DMS153 (cell line): ENCODE data around the gene MAPKAPK3.

ENCODE experiments used
- DNase-seq: peaks from one replicate; lab custom pipeline; 2025; lab: John Stamatoyannopoulos, UW

The MAPKAPK3 gene

DNA sequence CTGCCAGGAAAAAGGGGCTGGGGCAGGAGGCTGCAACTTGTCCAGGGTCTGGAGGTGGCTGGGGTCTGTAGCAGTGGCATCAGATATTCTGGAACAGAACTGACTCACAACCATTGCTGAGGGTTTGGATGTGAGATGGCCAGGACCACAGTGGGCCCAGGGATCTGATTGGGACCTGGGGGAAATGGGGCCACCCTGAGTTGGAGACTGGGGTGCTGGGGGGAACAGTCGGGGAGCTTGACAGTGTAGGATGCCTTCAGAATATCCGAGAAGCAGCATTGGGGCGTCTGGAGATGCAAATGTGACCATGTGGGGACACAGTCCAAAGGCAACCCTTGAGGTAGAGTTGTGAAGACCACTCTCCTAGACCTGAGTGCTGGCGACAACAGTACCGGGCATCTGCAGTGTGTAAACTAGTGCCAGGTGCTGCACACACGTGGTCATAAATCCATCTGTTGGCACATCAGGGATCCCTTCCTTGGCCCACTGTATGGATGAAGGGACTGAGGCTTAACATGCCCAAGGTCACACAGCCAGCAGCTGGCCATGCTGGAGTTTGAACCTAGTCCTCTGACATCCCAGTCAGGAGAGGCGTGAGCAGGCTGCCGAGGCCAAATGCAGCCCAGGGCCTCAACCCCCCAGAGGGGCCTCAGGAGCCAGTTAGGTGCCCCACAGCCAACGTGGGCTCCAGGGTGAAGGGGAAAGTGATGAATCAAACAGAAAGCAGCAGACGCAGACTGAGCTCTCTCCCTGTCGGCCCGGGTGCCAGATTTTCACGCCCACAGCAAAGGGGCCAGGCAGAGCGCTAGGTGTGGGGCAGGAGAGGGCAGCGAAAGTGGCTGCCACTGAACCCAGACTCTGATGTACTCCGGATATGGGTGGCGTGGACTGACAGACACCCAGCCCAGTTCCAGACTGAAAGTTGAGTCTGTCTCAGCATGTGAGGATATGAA is 28.9 kb upstream of the MAPKAPK3 start:
- no peak for DNase-seq

DNA sequence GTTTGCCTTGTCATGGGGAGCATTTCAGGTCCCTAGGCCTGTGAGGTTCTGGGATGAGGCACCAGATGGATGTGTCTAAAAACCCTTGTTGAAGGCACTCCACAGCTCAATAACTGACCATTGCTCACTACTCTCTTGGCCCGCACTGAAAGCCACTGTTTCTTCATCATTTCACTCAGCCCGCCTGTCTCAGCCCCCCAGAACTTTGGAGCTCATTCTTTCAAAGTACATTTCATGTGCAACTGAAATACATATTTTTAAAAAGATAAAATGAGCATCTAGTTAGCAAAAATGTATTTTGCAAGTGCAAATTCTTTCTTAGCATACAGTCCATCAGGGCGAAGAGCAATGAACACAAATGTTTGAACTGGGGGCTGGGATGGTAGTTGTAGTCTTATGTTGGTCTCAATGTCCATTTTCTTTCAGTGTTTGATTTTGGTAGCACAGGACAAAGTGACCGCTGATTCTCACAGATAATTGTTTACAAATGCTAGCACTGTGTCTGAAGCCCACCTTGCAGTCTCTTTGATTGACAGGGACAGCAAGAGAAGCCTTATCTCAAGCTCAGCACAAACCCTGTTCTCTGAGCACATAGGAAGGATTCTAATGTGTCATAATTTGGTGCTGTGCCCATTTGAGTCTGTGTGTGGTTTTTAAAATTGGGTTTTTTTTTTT is 28.1 kb upstream of the MAPKAPK3 start:
- no peak for DNase-seq

DNA sequence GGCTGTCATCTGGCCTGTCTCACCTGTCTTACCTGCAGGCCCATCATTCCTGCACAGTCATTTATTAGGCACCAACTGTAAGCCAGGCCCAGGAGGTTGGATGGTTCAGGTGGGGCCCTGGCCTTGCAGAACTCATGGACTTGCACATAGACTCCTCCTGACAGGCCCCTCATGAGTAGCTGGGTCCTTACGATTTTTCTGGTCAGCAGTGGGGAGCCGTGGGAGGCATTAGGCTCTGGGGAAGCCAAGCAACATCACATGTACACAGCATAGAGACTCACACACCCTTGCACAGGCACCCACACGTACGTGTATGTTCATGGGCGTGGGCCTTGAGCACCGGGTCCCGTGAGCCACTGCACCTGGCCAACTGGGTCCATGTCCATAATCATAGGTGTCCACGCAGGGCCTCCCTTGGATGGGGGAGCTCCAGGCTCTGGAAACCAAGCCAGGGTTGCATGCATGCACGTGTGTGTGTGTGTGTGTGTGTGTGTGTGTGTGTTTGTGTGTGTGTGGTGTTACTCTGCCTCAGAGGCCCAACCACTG is 25.7 kb upstream of the MAPKAPK3 start:
- no peak for DNase-seq

DNA sequence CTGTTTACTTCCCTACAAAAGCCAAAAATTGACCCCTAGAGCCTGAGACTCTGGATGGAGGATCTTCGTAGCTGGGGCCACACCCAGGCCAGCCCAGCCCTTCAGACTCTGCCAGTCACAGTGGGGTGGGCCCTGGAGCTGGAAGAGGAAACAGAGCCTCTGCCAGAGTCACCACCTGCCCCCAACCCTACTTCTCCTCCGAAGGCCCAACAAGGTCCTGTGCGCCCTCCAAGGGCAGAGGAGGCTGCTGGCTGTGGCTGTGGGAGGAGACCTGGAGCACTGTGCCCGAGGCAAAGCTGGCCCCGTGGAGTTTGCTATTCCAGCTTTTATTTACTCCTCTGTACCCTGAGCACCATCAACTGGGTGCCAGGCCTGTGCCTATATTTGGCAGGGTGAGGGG is 24.4 kb upstream of the MAPKAPK3 start:
- DNase-seq: no peak

DNA sequence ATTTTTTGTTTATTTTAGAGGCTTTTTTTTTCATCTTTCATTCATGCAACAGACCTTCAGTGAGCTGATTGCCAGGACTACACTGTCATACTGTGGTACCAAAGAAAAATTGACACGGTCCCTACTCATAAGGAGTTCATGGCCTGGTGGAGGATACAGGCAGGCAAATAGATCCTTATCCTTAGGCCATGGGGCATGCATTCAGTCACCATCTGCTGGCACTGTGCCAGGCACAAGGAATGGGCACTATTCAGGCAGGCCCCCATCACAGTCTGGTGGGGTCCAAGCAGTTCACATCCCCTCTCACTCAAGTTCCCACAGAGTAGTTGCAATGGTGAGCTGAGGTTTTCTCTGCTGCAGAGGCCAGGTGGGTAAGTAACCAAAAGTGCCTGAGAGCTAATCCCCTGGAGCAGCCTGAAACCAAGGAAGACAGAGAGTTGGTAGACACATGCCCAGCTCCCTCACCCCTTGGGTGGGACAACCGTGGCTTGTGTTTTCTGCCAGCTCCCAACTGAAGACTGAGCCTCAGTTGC is 22.6 kb upstream of the MAPKAPK3 start:
- no peak for DNase-seq

DNA sequence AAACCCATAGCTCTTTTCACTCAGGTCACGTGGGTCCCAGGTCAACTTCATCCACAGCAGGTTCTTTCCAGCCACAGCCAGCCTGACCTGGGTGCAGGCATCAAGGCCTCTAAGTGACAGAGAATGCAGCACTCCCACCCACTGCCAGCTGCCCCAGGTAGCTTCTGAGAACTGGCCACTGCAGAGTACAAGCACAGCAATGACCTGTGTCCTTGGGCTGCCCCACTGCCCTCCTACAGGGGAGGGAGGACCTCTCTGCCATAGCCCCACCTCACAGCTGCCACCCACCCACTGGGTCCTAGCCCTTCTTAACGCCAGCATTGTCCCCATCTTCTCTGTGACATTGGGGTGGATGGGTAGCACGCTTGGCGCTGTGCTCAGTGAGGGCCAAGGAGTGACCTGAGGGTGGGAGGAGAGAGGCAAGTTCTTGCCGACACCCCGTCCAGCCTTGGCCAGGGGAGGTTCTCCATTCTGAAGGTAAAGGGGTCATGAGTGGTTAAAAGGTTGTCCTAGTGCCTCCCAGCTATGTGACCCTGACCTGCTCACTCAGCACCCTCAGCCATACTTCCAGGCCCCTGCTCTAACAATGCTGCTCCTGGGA is 17.7 kb upstream of the MAPKAPK3 start:
- no peak for DNase-seq

DNA sequence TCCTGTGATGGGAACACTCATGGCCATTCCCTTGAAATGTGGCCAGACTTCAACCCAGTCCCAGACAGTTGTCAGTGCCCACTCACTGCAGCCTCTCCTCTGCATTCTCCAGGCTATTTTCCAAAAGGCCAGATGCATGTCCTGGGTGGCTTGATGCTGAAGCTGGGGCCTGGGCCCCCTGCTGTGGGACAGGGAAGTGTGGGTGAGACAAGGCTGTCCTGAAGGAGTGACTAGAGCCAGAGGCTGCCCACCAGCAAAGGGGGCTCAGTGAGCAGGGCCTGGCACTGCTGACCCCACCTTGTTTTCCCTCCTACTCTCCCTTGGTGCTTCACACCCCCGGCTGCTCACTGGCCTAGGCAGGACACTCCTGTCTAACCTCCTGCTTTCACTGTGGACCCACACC is 17.2 kb upstream of the MAPKAPK3 start:
- DNase-seq: no peak

DNA sequence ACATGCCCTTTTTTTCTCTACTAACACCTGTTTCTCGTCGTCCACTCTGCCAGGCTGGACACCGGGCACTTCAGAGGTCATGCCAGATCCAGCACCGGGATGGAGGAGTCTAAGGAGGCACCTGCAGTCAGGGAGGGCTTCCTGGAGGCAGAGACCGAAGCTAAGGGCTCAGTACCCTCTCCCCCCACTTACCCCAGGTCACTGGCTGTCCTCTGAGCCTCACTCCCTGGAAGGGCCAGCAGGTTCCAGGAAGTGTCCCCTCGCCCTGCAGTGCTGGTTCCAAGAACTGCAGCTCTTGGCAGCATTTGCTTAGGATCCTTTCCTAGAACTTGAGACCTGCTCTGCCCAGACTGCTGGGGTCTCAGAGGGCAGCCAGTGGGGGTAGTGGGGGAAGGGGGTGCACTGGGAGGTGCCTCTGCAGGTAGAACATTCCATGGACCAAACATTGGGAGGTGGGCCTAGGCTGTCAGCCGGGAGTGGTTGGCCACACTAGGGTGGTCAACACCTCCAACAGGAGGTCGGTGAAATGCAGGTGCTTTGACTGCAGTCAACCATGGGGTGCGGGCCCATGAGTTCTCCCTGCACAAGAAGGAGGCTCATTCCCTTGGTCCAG is 16.7 kb upstream of the MAPKAPK3 start:
- DNase-seq: no peak

DNA sequence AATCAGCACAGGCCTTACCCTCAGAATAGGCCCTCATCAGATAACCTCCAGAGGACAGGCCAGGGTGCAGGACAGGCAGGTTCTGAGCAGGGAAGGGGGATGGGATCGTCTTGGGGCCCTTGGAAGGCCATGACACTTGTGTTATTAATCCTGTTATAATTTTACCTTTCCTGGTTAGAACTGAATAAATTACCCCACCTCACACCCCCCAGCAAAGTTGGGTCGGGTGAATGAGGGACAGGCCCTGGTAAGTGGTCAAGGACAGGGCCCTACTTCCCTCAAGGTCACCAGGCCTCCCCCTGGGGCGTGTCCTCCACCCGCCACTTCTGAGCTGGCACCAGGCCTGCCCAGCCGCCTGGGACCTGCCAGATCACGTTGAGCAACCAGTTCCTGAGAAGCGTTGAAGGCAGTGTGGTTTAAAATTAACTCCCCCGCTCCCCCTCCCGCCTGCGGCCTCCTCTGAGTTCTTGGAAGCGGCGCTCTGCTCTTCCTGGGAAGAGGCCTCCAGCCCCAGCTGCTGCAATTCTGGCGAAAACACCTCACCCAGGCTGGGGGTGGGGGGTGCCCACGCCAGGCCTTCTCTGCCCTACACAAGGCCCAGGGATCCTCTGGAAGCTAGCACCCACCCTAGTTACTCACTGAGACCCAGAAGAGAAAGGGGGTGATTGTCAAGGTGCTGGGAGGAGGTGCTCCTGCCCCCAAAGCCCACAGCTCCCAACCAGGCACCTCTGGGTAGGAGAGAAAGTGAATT is 15.9 kb upstream of the MAPKAPK3 start:
- DNase-seq: peak; percentile 83

DNA sequence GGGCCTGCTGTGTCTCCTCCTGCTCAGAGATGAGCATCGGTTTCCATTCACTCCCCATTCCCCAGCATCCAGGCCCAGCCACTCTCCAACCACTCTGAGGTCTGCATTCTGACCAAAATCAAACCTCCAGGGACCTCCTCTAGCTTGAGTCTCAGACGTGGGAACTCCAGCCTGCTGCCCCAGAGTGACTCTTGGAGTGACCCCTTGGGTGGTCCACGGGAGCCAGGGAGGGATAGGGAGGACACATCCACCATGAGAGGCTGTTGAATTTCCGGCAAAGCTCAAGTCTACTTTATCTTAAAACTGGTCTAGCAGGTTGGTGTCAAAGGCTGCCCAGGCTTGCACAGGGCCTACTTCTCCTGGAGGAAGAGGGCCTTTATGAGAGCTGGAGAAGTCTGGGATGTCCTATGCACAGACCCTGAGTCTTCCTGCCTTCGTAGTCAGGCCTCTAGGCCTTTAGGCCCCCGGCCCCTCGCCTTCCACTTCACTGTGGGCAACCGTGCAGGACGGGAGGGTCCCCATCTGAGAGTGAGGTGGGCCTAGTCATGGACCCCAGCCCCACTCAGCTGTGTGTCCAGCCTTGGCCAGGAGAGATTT is 14.3 kb upstream of the MAPKAPK3 start:
- peak; percentile 6 for DNase-seq

DNA sequence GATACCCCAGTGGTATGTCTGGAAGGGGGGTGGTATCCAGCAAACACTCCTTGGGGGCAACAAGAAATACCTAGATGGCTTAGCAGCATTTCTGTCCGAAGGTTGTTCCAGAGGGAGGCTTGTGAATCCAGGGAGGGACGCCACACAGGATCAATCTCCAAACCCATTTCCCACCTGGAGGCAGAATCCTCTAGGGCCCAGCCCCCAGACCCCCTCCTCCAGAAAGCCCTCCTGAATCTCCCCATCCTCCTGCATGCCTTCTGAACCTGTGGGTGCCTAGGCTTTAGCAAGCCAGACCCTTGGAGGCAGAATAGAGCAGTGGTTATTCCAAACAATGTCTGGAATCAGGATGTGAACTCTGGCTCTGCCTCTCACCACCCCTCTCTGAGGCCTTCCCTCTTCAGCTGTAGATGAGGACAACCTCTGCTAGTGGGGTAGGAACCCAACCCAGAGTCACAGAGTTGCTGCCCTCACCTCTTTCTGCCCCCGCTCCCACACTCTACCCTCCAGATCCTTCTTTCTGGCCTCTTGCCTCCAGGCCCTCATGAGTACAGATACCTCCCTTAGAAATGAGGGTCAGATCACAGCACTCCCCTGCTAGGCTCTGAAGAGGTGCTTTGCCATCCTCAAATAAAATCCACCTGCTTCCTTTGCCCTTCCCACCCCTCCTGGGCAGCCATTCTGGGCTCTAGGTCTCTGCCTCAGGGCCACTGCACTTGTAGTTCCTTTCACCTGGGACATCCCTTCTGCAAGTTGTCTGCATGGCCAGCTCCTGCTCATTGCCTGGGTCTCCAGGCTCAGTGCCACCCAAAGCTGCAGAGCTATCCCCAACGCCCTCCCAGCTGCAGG is 13.5 kb upstream of the MAPKAPK3 start:
- no peak for DNase-seq

DNA sequence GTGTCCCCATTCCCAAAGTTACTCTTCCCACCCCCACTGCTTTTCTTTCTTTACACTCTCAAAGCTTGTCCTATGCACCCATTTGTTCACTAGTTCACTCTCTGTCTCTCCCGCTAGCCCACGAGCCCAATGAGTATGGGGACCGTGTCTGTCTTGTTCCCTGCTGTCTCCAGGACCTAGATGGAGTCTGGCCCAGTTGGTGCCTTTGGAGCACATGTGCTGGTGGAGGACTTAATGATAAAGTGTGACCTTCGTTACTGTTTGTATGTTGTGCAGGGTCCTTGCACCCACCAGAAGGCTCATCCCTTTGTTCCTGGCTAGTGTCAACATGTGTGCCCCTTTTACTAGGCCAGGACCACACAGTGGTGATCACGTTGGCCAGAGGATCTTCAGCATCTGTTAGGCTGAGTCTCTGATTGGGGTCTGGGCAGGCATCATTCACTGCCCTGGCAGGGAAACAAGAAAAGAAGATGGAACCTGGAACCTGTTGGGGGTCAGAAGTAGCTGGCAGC is 12.8 kb upstream of the MAPKAPK3 start:
- DNase-seq: no peak

DNA sequence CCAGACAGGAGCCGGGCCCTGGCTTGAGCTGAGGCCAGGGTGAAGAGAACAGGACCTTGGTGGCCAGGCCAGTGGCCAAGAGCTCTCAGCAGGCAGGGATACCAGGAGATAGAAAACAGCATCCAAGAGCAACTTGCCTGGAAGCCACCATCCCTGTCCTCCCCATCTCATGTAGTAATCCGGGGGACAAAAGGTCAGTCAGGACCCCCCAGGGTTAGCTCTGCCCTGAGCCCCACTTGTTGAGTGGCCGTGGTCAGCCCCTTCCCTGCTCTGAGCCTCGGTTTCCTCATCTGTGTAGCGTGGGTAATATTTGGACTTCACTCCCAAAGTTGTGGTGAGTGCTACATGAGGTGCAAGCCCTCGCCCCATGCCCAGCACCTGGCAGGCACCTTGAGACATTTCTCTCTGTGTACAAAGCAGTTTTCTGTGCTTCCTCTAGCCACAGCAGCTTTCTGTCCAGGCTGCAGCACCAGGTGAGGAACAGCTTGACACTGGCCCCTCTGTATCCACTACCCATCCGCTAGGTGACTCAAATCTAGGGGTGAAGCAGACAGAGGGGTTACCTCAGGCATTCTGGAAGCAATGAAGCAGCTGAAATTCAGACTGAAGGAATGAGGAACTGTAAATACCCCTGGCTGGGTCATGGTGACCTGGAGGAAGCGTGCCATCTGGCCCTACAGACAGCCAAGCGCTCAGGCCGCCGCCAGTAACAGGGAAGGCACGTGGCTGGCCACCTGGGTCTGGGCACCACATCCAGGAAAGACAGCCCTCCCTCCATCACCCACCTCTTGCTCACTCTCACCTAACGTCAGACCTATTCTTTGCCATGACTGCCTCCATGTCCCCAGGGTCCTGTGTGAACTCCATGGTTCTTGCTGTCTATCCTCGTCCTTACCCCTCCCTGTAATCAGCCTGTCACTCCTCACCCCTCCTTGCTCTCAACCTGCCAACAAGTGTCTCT is 12.0 kb upstream of the MAPKAPK3 start:
- no peak for DNase-seq

DNA sequence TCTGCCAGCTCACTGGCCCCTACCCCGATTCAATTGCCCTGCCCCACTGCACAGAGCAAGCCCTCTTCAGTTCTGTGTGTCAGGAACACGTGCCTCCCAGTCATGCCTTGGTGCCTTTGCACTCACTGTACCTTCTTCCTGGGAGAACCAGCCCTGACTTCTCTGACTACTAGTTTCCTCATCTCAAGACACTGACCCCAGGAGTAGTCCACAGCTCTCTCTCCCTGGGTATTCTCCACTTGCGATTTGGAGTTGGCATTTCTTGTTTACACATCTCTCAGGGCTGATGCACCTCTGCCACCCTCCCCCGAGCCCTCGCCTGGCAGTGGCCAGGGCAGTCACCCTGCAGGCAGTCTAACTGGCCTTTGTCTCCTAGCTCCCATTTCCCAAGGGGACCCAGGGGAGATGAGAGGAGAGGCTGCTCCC is 11.0 kb upstream of the MAPKAPK3 start:
- DNase-seq: peak; percentile 14

DNA sequence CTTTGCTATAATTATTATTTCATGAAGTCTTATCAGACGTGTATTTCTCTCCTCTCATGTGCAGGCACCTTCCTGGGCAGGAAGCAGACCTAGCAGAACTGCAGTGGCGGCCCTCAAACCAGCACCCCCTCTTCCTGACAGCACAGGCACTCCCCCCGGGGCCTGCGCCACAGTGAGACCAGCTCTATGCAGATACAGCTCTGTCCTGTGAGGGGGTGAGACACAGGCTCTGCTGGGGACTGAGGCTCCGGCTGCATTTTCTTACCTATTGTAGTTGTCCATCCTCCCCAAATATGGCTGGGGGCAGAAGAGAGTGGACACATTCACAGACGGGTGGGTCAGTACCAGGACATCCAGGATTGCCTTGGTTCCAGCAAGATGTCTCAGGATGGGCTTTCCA is 10.4 kb upstream of the MAPKAPK3 start:
- DNase-seq: no peak

DNA sequence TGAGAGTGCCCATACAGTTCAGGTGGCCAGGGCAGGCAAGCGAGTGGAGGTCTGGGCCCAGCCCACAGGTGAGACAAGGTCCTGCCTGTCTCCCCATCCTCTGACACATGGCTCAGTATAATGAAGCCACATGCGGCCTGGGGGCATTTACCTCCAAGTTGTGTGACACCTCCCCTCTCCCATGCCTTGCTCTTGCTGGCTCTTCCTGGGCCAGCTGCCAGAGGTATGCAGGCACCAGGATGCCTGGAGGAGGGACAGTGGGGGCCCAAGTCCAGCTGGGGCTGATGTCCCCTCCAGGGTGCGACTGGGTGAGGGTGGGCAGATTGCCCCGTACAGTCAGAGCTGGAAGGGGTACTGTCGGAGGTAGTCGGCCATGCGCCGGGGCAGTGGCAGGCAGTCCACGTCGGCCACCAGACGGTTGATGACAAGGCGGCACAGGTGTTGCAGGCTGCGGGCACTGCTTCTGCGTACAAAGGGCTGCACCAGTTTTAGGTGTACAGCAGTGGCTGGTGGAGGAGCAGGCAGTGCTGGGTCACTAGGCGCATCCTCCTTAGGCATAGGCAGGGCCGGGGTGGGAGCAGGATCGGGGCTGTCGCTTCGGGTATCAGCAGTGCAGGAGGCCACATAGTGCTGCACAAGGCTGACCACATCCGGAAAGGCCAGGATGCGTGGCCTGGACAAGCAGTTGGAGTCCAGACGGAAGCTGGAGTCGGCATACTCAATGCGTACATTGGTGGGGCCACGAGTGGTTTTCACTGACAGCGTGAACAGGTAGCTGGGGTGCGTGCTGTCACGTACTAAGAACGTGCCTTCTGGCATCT is 9.5 kb upstream of the MAPKAPK3 start:
- DNase-seq: no peak

DNA sequence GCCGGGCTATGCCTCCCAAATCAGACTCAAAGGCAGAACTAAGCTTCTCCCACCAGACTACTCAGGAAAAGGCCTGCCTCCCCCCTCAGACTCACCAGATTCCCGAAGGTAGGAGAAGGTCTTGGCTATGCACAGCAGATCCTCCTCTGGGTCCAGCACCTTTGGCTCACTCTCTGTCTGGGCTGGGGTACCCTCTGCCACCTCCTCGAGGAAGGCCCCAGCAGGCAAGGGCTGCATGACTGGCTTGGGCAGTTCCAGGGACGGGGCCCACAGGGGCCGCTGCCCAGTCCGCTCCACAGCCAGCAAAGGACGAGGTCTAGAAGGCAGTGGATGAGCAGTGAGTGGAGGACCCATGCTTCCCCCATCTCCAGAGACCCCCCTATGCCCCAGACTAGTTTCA is 8.7 kb upstream of the MAPKAPK3 start:
- DNase-seq: no peak
